ENCODE results near the gene TRIM54.

DNA sequence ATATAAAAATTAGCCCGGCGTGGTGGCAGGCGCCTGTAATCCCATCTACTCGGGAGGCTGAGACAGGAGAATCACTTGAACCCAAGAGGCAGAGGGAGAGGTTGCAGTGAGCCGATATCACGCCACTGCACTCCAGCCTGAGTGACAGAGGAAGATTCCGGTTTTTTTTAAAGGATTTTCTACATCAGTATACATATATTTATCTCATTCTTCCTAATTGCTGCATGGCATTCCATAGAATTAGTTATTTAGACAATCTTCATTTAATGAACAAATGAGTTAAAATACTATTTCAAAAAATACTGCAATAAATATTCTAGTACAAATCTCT, 72.3 kb downstream of the TRIM54 start:
- TF ChIP-seq, protein P1, sequence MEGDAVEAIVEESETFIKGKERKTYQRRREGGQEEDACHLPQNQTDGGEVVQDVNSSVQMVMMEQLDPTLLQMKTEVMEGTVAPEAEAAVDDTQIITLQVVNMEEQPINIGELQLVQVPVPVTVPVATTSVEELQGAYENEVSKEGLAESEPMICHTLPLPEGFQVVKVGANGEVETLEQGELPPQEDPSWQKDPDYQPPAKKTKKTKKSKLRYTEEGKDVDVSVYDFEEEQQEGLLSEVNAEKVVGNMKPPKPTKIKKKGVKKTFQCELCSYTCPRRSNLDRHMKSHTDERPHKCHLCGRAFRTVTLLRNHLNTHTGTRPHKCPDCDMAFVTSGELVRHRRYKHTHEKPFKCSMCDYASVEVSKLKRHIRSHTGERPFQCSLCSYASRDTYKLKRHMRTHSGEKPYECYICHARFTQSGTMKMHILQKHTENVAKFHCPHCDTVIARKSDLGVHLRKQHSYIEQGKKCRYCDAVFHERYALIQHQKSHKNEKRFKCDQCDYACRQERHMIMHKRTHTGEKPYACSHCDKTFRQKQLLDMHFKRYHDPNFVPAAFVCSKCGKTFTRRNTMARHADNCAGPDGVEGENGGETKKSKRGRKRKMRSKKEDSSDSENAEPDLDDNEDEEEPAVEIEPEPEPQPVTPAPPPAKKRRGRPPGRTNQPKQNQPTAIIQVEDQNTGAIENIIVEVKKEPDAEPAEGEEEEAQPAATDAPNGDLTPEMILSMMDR (IDR thresholded peaks at IDR 0.05): no peak
- TF ChIP-seq ZFX (IDR thresholded peaks at IDR 0.05; ENCODE audit: borderline replicate concordance): no peak

All from 22Rv1 (cell line).